GM12878 (cell line): ENCODE results near the gene ATAD5. TPM values are rescaled to one million over a fixed set of nuclear protein-coding genes. Genes with fewer than 3 reads are reported as not detected.

Experiments used
- BACH1 ChIP-seq: fragments of 450-650 bp; IDR thresholded peaks from 2 replicates; pipeline ENCODE4 v1.6.1; 2017; ENCODE audit warnings: mild to moderate bottlenecking, borderline replicate concordance
- BHLHE40 ChIP-seq, 2 experiments: fragments of 450-650 bp in 1 of 2; IDR thresholded peaks; 2 replicates each; pipeline ENCODE4 v1.6.1; 2011 to 2017; ENCODE audit warnings: low read depth in 2 of 2, borderline replicate concordance in 1 of 2, improper control_type of control experiment in 1 of 2, low read length in 1 of 2, mild to moderate bottlenecking in 1 of 2
- BMI1 ChIP-seq: fragments of 450-650 bp; IDR thresholded peaks from 2 replicates; pipeline ENCODE4 v1.6.1; 2016; ENCODE audit warnings: mild to moderate bottlenecking, moderate library complexity, borderline replicate concordance
- BRCA1 ChIP-seq: IDR thresholded peaks from 2 replicates; pipeline ENCODE4 v1.6.1; 2011; ENCODE audit warnings: low read depth, low read length, improper control_type of control experiment
- CUX1 ChIP-seq: IDR thresholded peaks from 2 replicates; pipeline ENCODE4 v1.6.1; 2012; ENCODE audit warnings: improper control_type of control experiment, low read depth, low read length; ENCODE audit not compliant: insufficient replicate concordance
- EGR1 ChIP-seq, 2 experiments: IDR thresholded peaks; 1 replicate in 1 of 2; 2 replicates in 1 of 2; pipeline ENCODE4 v1.6.1; 2011 to 2012; ENCODE audit warnings: low read depth in 2 of 2, low read length in 2 of 2, borderline replicate concordance in 1 of 2, mild to moderate bottlenecking in 1 of 2, moderate library complexity in 1 of 2
- ESRRA ChIP-seq: IDR thresholded peaks from 2 replicates; pipeline ENCODE4 v1.6.1; 2012; ENCODE audit warnings: mild to moderate bottlenecking, low read length, improper control_type of control experiment
- GATAD2B ChIP-seq: fragments of 450-650 bp; conservative IDR thresholded peaks from 2 replicates; pipeline ENCODE4 v1.6.1; 2017; ENCODE audit warnings: low read depth, mild to moderate bottlenecking, moderate library complexity
- HCFC1 ChIP-seq: fragments of 150-350 bp; IDR thresholded peaks from 2 replicates; pipeline ENCODE4 v1.6.1; 2014; ENCODE audit warnings: low read length
- NFYA ChIP-seq: IDR thresholded peaks from 2 replicates; pipeline ENCODE4 v1.6.1; 2011; ENCODE audit warnings: low read depth, mild to moderate bottlenecking, low read length, improper control_type of control experiment, borderline replicate concordance
- NR2F1 ChIP-seq: fragments of 450-650 bp; conservative IDR thresholded peaks from 2 replicates; pipeline ENCODE4 v1.6.1; 2017; ENCODE audit warnings: mild to moderate bottlenecking
- NRF1 ChIP-seq: conservative IDR thresholded peaks from 2 replicates; pipeline ENCODE4 v1.6.1; 2011; ENCODE audit warnings: mild to moderate bottlenecking, low read depth, low read length, improper control_type of control experiment
- POLR2AphosphoS2 ChIP-seq: IDR thresholded peaks from 2 replicates; pipeline ENCODE4 v1.6.1; 2011; ENCODE audit warnings: low read depth, mild to moderate bottlenecking, low read length, improper control_type of control experiment, moderate library complexity
- SMC3 ChIP-seq: IDR thresholded peaks from 2 replicates; pipeline ENCODE4 v1.6.1; 2011; ENCODE audit warnings: low read length, improper control_type of control experiment, borderline replicate concordance
- SUZ12 ChIP-seq: fragments of 200-600 bp; sonication (generic); IDR thresholded peaks from one replicate; pipeline ENCODE4 v1.6.1; 2018; ENCODE audit warnings: antibody characterized with exemption, mild to moderate bottlenecking; ENCODE audit not compliant: unreplicated experiment
- TAF1 ChIP-seq: IDR thresholded peaks from 2 replicates; pipeline ENCODE4 v1.6.1; 2011; ENCODE audit warnings: mild to moderate bottlenecking, low read depth, low read length, borderline replicate concordance
- TBL1XR1 ChIP-seq: IDR thresholded peaks from 2 replicates; pipeline ENCODE4 v1.6.1; 2012; ENCODE audit warnings: low read depth, low read length, improper control_type of control experiment
- YY1 ChIP-seq: IDR thresholded peaks from 2 replicates; pipeline ENCODE4 v1.6.1; 2011; ENCODE audit warnings: low read depth, mild to moderate bottlenecking, low read length
- ZNF207 ChIP-seq: fragments of 450-650 bp; IDR thresholded peaks from 2 replicates; pipeline ENCODE4 v1.6.1; 2014; ENCODE audit warnings: antibody characterized with exemption, mild to moderate bottlenecking, borderline replicate concordance
- ZNF217 ChIP-seq: fragments of 450-650 bp; IDR thresholded peaks from 2 replicates; pipeline ENCODE4 v1.6.1; 2017; ENCODE audit warnings: antibody characterized with exemption, mild to moderate bottlenecking
- ZZZ3 ChIP-seq: IDR thresholded peaks from 2 replicates; pipeline ENCODE4 v1.6.1; 2011; ENCODE audit warnings: low read depth; ENCODE audit not compliant: control insufficient read depth, insufficient read length
- polyA plus RNA-seq, 11 experiments: library from polyadenylated mRNA; depleted of rRNA in 4 of 11; unstranded in 6 of 11; stranded (reverse) in 5 of 11; fragments of >200 nt; fragmentation: Nextera tagmentation in 4 of 11; fragmentation: Illumina TruSeq in 1 of 11; extraction: Ambion mirVana in 4 of 11; extraction: Trizol in 1 of 11; gene quantifications; 1 replicate in 1 of 11; 2 replicates in 10 of 11; pipeline versions ENCODE4 v1.2.1 to v1.2.3, GENCODE V29; 2011 to 2016; ENCODE audit warnings: inconsistent platforms in 2 of 11, missing spikeins in 2 of 11, low read depth in 1 of 11
- total RNA-seq, 4 experiments: library from RNA; depleted of rRNA in 3 of 4; stranded (reverse); fragments of >200 nt in 3 of 4; fragmentation: Illumina TruSeq in 1 of 4; extraction: Trizol in 1 of 4; gene quantifications; 2 replicates each; pipeline versions ENCODE4 v1.2.1 to v1.2.3, GENCODE V29; 2013 to 2021
- TF ChIP-seq, protein P1 (sequence below): IDR thresholded peaks from 2 replicates; pipeline ENCODE4 v1.6.1; 2011; ENCODE audit warnings: mild to moderate bottlenecking, low read depth, low read length, moderate library complexity; ENCODE audit not compliant: insufficient replicate concordance

The ATAD5 gene
- total and polyA plus RNA-seq, 10 of the 15 experiments (the other 5 are each of a cell fraction or from before 2014, with no cell fraction given): 3.8 to 19.7 (median 13.2) TPM

- peak; percentile 74; the same call in 1 of the 2 replicates for TF ChIP-seq GATAD2B
- no peak for TF ChIP-seq CUX1
- TF ChIP-seq TAF1: peak; percentile 76; the same call in 1 of the 2 replicates
- TF ChIP-seq ZNF207: peak; percentile 31; the same call in 1 of the 2 replicates
- TF ChIP-seq SMC3: peak; percentile 22; the same call in 1 of the 2 replicates
- TF ChIP-seq ESRRA: 0 out of 2 replicates have a peak, but pooled peaks have one; percentile 65
- TF ChIP-seq, protein P1, sequence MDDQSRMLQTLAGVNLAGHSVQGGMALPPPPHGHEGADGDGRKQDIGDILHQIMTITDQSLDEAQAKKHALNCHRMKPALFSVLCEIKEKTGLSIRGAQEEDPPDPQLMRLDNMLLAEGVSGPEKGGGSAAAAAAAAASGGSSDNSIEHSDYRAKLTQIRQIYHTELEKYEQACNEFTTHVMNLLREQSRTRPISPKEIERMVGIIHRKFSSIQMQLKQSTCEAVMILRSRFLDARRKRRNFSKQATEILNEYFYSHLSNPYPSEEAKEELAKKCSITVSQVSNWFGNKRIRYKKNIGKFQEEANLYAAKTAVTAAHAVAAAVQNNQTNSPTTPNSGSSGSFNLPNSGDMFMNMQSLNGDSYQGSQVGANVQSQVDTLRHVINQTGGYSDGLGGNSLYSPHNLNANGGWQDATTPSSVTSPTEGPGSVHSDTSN: peak; percentile 95
- 0 out of 2 replicates have a peak, but pooled peaks have one; percentile 48 for TF ChIP-seq BRCA1
- TF ChIP-seq NR2F1: peak; percentile 63
- 0 out of 2 replicates have a peak, but pooled peaks have one; percentile 31 for TF ChIP-seq NRF1
- TF ChIP-seq YY1: peak; percentile 73
- TF ChIP-seq NFYA: no peak
- peak in 1 of 2 experiments; percentile 80; a peak in 2 of 3 replicates for TF ChIP-seq EGR1 (IDR thresholded peaks at IDR 0.05; ENCODE audit: borderline replicate concordance in 1 of 2, low read depth in 2 of 2, low read length in 2 of 2)
- no peak for TF ChIP-seq BMI1
- peak; percentile 62; the same call in 1 of the 2 replicates for TF ChIP-seq TBL1XR1
- TF ChIP-seq SUZ12: no peak
- peak; percentile 74; the same call in 1 of the 2 replicates for TF ChIP-seq BACH1
- TF ChIP-seq BHLHE40 (IDR thresholded peaks at IDR 0.05; ENCODE audit: borderline replicate concordance in 1 of 2, low read depth in 2 of 2, low read length in 1 of 2): peak; percentile 91 to 97
- TF ChIP-seq POLR2AphosphoS2: peak; percentile 52; the same call in 1 of the 2 replicates
- TF ChIP-seq HCFC1: no peak; the same call in 1 of the 2 replicates
- no peak for TF ChIP-seq ZZZ3
- TF ChIP-seq ZNF217: peak; percentile 77; the same call in 1 of the 2 replicates
These were observed 7.2 kb upstream of the ATAD5 start, which contains the start of gene CRLF3 (continued) for GRCh38 chr17:30824356-30825145.
